Measurements from ENCODE around the gene SQSTM1.

DNA sequence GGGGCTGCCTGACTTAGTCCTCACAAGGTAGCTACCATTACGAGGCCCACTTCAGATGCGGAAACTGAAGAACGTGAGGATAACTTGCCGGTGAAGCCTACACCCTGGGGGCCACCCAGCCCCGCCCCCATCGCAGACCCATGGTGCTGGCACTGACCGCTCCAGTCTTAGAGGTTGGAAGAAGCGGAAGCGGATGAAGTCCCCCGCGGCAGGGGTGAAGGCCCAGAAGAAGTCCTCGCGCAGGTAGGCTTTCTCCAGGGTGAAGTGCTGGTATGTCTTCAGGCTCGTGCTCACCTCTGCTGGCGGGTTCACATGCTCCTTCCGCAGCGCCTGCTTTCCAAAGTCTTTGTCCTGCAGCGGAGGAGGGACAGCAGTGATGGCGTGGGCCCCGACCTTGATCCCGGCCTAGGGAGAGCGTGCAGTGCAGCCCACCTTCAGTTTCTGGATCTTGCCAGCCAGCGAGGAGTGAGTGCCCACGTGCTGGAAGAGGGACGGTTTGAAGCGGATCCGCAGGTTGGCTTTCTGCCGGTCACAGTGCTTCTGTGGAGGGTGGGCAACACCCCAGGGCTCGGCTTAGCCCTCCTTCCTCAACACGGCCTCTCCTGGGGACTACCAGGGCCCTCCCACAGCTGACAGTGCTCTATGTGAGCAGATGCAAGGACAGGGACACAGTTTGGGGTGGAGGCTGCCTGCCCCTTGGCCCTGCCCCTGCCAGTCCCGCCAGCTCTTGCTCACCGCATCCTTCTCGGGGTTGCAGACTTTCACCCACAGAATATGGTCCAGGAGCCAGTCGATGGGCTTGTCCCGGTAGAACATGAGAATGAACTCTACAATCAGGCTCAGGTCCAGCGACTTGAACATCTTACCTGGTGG, 21.7 kb upstream of the SQSTM1 start:
- TF ChIP-seq, protein P1, sequence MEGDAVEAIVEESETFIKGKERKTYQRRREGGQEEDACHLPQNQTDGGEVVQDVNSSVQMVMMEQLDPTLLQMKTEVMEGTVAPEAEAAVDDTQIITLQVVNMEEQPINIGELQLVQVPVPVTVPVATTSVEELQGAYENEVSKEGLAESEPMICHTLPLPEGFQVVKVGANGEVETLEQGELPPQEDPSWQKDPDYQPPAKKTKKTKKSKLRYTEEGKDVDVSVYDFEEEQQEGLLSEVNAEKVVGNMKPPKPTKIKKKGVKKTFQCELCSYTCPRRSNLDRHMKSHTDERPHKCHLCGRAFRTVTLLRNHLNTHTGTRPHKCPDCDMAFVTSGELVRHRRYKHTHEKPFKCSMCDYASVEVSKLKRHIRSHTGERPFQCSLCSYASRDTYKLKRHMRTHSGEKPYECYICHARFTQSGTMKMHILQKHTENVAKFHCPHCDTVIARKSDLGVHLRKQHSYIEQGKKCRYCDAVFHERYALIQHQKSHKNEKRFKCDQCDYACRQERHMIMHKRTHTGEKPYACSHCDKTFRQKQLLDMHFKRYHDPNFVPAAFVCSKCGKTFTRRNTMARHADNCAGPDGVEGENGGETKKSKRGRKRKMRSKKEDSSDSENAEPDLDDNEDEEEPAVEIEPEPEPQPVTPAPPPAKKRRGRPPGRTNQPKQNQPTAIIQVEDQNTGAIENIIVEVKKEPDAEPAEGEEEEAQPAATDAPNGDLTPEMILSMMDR (IDR thresholded peaks at IDR 0.05; ENCODE audit: low read depth, low read length, missing input control) = no peak
- TF ChIP-seq, protein P2, sequence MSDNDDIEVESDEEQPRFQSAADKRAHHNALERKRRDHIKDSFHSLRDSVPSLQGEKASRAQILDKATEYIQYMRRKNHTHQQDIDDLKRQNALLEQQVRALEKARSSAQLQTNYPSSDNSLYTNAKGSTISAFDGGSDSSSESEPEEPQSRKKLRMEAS (IDR thresholded peaks at IDR 0.05) = no peak
- no peak for TF ChIP-seq YY1 (IDR thresholded peaks at IDR 0.05)
- no peak for TF ChIP-seq JUND (IDR thresholded peaks at IDR 0.05)
- TF ChIP-seq RAD21 (IDR thresholded peaks at IDR 0.05) = no peak

Data from liver (tissue), 3 donors.